HG02885 (cell line): ENCODE data around the gene DCAF11.

Source experiments
- ATAC-seq: cut with Tn5 transposase; IDR thresholded peaks from one replicate; pipeline ENCODE4 v1.9.1; 2021; ENCODE audit warnings: mild to moderate bottlenecking; ENCODE audit not compliant: unreplicated experiment, poor library complexity

The DCAF11 gene

DNA sequence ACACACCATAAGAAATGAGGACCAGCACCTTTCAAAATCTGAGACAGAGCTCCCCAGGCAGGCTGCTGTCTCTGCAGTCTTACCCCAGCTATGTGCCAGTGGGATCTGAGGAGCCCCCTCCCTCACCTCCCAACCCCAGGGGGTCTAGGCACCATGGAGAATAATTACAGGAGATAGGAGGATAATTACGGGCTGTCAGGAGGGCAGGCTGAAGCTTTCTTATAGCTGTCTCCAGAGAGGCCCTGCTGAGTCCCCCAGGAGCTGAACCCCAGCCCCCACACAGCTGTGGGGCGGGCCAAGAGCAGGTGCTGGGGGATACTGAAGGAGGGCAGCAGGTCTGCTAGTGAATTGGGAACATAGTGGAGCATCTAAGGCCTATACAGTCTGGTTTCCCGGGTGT, 36.4 kb upstream of the DCAF11 start:
- ATAC-seq, result no peak

DNA sequence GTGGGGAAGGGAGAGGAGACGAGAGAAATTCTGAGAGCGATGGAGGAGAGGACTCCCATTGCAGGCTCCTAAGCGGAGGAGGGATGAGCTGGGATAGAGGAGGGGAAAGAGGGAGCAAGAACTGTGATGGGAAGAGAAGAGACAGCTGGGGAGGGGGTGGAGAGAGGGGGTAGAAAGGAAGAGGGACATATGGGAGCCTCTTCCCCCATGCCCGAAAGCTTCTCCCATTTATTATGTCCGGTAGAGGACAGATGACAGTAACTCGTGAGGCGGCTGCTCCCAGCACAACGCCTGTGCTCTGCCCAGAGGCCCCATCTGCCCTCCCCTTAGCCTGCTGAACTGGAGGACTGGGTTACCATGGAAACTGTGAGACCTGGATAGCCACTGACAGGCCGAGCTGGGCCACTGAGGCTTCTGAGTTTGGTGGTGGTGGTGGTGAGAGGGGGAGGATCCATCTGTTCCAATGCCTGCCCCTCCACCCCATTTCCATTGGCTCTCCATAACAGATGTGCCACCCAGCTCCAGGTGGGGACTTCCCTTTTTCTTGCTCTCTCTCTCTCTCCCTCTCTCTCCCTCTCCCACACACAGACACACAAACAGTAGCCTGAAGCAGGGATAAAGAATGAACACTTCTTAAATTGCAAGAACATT, 35.0 kb upstream of the DCAF11 start:
- no peak for ATAC-seq

DNA sequence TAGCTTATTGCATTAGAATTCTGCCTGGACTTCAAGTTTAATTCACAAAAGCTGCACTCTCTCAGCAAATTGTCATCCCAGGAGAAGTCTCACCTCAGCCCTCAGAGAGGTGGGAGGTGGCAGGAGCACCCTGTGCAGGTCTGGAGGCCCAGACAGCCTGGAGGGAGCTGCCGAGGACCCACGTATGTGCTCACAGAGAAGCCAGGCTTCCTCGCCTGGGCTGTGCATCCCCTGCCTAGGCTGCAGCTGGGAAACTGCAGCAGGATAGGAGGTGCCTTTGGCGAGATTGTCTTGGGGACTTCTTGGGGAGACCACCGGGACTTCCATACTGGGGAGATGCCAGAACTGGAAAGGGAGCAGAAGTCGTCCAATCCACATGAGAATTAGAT, 34.4 kb upstream of the DCAF11 start:
- no peak for ATAC-seq

DNA sequence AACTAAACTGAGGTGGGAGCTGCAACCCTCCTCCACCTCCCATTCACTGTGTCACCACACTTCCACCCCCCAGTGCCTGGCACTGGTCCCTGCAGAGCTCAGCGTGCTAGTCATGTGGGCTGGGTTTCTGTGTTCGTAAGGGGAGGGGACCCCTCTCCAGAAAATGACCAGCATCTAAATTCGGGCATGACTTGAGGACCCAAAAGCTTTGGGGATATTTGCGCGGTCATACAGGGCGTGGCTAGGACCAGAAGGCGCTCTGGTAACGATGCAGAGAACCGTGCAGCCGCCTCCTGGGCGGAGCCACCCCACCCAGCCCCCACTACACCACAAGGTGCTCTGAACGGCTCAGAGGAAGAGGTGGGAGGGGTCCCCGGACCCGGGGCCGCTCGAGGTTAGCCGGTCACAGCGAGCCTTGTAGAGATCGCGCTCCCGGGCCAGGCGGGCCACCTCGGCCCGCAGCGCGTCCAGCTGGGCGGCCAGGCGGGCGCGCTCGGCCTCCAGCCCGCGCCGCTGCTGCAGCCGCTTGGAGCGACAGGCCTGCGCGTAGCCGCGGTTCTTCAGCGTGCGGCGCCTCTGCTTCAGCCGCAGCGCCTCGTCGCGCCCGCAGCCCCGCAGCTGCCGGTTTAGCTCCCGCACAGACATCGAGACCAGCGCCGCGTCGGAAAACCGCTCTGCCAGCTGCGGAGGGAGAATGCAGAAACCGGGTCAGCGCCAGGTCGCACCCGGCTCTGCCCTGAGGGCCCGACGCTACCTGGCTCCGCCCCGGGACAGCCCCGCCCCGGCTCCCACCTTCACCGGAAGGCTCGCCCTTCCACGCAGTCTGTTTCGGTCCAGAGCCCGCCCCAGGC, 33.5 kb upstream of the DCAF11 start:
- peak; percentile 93 for ATAC-seq

DNA sequence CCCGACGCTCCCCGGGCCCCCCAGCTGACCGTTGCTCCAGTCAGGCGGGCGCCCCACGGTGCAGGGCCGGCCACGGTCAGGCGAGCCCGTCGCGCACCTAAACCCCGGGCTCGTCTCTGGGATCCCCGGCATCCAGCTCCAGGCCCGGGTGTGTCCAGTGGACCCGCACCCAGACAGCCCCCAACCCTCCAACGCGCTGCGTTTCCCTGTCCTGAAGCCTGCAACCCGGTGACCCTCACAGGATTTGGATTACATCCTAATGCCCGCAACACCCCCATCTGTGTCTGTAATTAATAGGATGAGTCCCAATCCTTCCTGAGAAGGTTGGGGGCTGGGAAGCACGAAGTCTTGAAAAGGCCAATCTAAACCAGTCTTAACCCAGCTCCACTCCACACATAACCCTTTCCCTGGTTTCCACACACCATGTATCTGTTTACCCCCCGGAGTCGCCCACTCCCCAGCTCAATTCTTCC, 32.8 kb upstream of the DCAF11 start:
- no peak for ATAC-seq

DNA sequence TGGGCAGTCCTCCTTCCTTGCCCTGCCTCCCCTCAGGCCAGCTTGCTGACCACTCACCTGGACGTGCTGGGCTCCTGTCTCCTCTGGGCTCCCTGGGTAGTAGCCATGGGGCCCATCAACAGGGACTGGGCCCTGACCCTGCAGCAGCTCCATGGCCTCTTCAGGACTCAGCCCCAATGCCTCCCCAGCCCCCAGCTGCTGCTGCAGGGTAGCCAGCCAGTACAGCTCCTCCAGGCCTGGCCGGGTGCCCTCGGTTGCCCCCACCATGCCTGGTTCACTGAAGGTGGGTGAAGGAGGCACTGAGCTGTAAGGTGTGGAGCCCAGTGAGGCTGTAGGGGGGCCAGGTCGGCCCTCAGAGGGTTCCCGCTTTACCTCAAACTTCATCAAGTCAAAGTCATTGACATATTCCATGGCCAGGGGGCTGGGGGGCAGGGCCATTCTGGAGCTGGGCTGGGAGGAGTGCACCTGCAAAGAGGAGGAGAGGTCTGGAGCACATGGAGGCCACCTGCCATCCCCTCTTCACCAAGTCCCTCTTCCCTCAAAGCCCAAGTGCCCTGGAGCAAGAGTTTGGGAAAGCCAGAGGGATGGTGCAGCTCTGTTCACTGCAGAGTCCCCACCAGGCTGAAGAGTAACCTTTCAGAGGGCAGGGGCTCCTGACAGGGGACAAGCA, 32.0 kb upstream of the DCAF11 start:
- ATAC-seq, result no peak

DNA sequence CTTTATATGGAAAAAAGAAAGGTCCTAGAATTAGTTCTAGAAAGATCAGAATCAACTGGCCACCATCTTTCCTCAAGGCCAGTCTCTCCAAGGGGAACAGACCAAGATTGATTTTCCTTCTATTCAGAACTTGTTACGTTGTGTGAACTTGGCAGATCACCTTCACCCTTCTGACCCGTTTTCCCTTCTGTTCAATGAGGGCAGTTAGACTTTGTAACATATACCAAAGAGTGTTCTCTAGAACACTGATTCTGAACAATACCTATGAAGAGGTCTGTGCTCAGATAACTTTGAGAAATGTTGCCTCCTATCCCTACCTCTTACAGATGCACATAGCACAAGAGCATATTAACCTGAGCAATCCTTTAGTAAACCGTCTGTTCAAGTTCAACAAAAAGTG, 31.1 kb upstream of the DCAF11 start:
- ATAC-seq, result no peak

DNA sequence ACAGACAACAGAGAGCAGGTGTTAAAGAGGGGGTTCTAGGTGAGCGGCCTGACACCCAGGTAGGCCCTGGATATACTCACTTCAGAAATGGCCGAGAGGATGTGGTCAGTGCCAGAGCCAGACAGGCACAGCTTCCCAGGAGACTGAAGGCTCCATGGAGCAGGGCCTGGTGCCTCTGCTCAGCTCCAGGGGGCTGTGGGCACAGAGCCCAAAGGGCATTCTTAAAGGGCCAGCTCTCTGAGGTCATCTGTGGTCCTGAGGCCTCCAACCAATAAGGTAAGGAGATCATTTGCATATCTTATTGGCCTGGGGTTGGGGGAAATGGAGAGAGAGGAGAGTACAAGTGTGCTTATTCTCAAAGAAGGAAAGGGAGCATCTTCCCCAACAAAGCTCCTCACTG, 30.1 kb upstream of the DCAF11 start:
- ATAC-seq, result no peak

DNA sequence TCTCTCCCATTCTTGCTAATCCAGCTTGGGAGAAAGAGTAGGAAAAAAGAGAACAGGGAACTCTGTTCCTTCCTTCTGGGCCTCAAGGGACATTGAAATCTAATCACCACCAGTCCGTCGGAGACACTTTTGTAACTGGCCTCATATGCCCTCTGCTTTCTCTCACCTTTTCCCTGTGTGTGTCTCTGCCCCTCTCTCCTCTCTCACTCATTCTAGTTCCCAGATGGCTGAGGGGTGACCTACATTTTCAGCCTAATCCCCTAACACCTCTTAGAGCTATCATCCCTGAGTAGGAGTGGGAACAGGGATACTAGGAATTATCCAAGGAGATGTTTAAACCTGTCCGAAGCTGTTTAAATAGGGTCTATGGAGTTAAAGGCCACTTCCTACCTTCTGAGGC, 29.4 kb upstream of the DCAF11 start:
- ATAC-seq, result no peak

DNA sequence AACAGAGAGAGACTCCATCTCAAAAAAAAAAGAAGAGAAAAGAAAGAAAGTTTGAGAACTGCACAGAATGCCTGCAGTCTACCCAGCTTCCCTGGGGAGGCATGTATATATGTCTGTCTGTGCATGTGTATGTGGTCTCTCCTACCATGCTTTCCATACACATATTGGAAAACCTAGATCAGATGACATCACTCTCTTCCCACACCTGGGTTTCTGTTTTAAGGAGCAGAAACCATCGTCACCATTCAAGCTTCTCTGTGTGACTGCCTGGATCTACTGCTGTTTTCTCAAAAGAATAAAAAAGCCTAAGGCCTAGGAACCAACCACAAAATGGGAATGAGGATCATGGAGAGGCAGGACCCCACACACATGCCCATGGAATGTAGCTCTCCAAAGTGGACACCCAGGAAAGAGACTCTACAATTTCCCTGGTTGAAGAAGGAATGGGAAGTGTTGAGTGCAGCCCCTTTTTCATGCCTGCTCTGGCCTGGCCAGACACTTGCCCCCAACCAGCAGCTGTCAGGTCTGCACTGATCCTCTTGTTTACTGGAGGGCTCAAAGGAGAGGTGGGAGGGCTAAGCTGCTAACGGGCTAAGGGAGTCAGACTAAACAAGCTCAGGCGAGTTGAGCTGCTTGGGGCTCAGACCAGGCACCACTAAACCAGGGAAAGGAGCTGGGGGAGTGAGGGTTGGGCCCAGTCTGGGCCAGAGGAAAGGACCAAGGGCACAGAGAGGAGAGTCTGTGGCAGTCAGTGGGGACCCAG, 28.2 kb upstream of the DCAF11 start:
- no peak for ATAC-seq

DNA sequence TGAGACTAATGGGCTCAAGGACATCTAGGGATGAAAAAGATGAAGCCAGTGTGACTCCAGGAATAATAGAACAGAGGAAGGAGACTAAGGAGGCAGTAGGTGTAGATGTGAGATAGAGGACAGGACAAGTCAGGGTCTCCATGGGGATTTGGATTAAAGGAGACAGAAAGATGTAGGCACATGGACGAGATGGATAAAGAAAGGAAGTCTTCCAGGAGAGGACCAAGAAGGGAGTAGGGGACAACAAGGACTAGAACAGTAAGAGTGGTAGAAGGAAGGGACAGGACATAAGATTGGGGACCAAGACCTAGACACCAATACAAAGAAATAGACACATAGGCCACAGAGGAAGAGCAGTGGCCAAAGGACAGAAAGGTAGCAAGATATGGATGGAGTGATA, 27.6 kb upstream of the DCAF11 start:
- ATAC-seq, result no peak

DNA sequence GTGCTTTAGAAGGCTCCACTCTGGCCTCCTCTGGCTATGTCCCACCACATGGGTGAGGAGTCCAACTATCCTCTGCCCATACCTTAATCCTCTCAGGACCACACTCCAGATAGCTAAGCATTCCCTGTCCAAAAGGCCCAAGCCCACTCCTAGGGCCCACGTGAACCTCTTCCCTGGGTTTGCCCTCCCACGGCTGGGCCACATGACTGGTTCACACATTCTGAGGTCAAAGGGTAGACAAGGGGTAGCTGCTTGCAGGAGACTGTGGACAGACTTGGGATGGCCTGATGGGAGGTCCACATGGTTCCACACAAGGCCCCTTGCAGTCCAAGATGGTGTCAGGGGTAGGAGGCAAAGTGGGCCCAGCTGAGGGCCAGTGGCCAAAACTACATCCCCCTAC, 26.5 kb upstream of the DCAF11 start:
- ATAC-seq, result no peak

DNA sequence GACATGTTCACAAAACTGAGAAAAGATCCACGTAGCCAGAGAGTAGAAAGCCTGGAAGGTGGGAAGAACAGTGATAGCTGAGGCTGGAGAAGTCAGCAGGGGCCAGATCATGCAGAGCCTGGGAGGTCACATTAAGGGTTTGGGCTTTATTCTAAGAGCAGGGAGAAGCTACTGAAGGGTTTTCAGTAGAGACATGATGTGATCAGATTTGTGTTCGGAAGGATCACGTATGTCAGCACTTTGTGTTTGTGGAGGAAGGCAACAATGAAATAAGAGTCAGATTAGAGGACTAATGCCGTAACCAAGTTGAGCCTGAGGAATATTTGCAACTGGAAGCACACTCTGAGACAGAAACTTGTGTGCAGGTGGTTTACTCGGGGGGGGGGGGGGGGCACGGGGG, 24.7 kb upstream of the DCAF11 start:
- no peak for ATAC-seq

DNA sequence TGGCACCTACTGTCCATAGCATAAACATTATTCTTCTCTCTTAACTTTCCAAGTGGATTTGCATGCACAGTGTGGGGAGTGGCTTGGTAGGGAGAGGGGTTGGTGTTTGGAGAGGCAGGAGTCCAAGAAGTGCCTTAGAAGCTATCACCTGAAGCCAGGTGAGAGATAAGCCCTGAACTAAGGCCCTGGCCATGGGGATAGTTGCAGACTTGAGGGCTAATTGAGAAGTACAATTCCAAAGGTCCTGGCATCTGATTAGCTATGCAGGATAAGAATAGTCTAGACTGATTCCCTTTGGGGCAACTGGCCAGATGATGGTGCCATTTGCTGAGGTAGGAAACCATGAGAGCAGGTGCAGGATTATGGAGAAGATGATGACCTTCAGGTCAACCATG, 22.5 kb upstream of the DCAF11 start:
- ATAC-seq, result no peak

DNA sequence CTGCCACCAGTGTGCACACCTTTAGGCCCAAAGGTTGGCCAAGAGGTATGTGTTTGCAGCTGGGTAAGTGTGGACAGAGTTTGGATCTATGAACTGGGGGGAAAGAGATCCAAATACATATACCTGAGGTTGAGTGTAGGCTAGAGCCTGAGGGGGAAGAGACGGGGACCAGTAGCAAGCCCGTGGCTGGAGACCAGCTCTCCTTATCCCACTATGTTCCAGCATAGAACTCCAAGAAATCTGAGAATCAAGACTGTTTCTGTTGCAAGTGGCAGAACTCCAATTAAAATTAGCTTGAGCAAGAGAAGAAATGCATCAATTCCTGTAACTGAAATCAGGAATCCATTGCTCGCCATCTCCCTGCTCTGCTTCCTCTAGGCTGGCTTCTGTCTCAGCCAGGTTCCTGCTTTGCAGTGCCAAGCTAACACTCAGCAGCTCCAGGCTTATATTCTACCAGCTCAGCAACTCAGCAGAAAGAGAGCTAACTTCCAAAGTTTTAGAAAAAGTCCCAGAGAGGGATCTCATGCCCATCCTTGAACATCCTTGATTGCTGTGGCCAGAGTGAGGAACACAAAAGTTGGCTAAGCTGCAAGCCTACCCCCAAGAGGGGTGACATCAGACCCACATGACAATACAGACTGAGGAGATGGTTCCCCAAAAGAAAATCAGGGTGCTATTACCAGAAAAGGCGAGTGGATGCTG, 21.9 kb upstream of the DCAF11 start:
- ATAC-seq, result no peak

DNA sequence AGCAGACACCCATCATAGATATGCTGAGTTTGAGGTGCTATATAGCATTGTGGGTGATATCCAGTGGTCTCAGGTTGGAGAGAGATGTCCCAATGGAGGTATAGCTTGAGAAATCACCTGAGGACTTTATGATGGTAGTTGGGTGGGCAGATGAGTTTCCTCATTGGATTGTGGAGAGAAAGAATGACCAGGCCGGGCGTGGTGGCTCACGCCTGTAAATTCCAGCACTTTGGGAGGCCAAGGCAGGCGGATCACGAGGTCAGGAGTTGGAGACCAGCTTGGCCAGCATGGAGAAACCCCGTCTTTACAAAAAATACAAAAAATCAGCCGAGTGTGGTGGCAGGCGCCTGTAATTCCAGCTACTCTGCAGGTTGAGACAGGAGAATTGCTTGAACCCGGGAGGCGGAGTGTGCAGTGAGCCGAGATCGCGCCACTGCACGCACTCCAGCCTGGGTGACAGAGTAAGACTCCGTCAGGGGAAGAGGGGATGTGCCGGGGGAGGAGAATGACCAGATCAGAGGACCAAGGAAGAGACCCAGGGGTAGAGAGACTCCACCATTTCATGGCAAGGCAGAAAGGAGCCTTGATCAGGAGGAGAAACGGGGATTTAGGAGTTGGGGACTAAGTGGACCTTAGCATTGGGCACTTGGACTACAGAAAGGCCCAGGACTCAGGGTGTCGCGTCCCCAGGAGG, 21.2 kb upstream of the DCAF11 start:
- no peak for ATAC-seq

DNA sequence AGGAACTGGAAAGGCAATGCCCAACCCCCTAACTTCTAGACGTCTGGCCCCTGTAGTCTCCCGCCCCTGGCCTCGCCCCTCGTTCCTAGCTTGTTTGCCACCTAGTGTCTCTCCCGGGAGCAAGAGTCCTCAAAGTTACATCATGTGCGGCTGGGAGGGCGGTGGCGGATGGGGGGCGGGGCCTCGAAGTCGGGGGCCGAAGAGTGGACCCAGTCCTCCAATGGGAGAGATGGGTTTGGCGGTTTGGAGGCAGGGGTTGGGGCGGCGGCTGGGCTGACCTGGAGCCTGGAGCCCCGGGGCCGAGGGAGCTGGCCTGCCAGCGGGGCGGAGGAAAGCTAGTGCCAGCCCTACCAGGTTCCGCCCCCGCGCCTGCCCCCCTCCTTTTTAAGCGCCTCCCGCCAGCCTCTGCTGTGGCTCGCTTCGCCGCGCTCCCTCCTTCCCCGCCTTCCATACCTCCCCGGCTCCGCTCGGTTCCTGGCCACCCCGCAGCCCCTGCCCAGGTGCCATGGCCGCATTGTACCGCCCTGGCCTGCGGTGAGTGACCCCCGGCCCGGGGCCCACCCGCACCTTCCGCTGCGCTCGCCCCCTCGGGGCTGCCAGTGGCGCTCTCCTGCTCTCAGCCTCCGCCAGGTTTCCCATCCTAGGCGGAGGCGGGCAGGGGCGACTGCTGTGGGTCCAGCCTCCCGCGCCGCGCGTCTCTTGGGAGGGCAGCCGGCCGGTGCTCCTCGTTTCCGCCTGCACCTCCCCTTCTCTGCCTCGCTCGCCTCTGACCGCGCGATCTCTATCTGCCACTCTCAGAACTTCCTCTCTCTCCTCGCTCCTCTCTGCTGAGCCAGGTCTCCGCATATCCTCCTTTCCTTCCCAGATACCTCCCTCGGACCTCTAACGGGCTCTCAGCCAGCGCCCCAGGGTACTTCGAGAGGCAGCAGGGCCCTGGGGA, 20.4 kb upstream of the DCAF11 start, which contains the start of gene PCK2:
Gene PCK2, plus strand, starts transcription at position 411 of the 940 bp plus-strand sequence. Its CDS starts 95 bp downstream, at position 506.
- ATAC-seq, result peak; percentile 52

DNA sequence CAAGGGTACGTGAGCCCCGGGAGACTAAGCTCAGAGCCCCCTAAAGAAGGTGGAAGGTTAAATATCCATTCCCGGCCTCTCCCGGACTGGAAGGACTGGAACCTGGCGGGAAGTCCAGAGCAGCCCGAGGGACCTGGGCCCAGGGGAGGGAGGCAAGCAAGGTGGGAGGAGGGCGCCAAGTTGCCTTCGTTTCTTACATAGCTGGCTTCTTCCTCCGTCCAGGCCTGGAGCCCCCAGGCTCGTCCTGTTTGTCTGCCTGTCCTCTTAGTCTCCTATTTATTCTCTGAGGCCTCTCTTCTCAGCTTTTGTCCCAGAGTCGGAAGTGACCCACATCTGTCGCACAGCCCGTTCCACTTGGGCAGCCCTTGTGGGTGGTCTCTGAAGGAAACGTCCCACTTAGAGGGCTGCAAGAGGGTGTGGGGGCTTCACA, 19.7 kb upstream of the DCAF11 start:
- ATAC-seq, result no peak
